HepG2 (cell line): Measurements from ENCODE around the gene ESYT1. TPM values are rescaled to one million over a fixed set of nuclear protein-coding genes. Genes with fewer than 3 reads are reported as not detected.

Experiments used
- AHDC1 ChIP-seq: sonication (generic); formaldehyde crosslinking; IDR thresholded peaks from 2 replicates; pipeline ENCODE4 v1.5.1; 2020; ENCODE audit warnings: mild to moderate bottlenecking, missing genetic modification reagents, borderline replicate concordance
- ASH2L ChIP-seq: fragments of 300-600, 200-600 bp; sonication (generic); IDR thresholded peaks from 2 replicates; pipeline ENCODE4 v1.7.0; 2017; ENCODE audit warnings: low read depth, mild to moderate bottlenecking, moderate library complexity, mixed read lengths, low read length; ENCODE audit not compliant: insufficient read length
- KDM6A ChIP-seq: IDR thresholded peaks from 2 replicates; pipeline ENCODE4 v1.6.1; 2016; ENCODE audit warnings: low read depth
- MYNN ChIP-seq: sonication (generic); formaldehyde crosslinking; IDR thresholded peaks from 2 replicates; pipeline ENCODE4 v1.4.0; 2020; ENCODE audit warnings: mild to moderate bottlenecking, low read depth, missing genetic modification reagents
- PRDM10 ChIP-seq: sonication (generic); formaldehyde crosslinking; IDR thresholded peaks from 2 replicates; pipeline ENCODE4 v1.4.0; 2020; ENCODE audit warnings: low read depth, missing genetic modification reagents
- REL ChIP-seq: sonication (generic); formaldehyde crosslinking; conservative IDR thresholded peaks from 2 replicates; pipeline ENCODE4 v1.8.0; 2022; ENCODE audit warnings: mild to moderate bottlenecking, missing genetic modification reagents, moderate library complexity
- SAP130 ChIP-seq: IDR thresholded peaks from 2 replicates; pipeline ENCODE4 v1.6.1; 2016; ENCODE audit warnings: low read depth
- ZNF3 ChIP-seq: IDR thresholded peaks from 2 replicates; pipeline ENCODE4 v1.7.0; 2017; ENCODE audit warnings: inconsistent platforms
- polyA plus RNA-seq, 8 experiments: library from polyadenylated mRNA; depleted of rRNA in 3 of 8; stranded (reverse) in 7 of 8; unstranded in 1 of 8; fragments of >200 nt; fragmentation: Illumina TruSeq in 4 of 8; extraction: Trizol in 4 of 8; gene quantifications; 2 replicates each; pipeline versions ENCODE4 v1.2.1 to v1.2.3, GENCODE V29; 2011 to 2016; ENCODE audit warnings: low read depth in 4 of 8, missing spikeins in 1 of 8, mixed read lengths in 1 of 8; ENCODE audit not compliant: insufficient read depth in 1 of 8
- total RNA-seq, 5 experiments: library from RNA; depleted of rRNA; stranded (reverse); fragments of >200 nt; fragmentation: Illumina TruSeq; extraction: Trizol; gene quantifications; 2 replicates each; pipeline ENCODE4 v1.2.3, GENCODE V29; 2016; ENCODE audit warnings: low read depth in 1 of 5

Gene ESYT1
- total and polyA plus RNA-seq, 2 of the 13 experiments (the other 11 are each of a cell fraction or from before 2014, with no cell fraction given) = 66.9 to 71.0 TPM

- 0 out of 2 replicates have a peak, but pooled peaks have one; percentile 44 for TF ChIP-seq AHDC1
- TF ChIP-seq ZNF3 (CRISPR knock-in tag) = no peak
- no peak for TF ChIP-seq ASH2L
- no peak for TF ChIP-seq KDM6A (CRISPR knock-in tag)
- no peak for TF ChIP-seq SAP130 (CRISPR knock-in tag)
- TF ChIP-seq REL = no peak
- TF ChIP-seq MYNN (CRISPR knock-in tag) = 0 out of 2 replicates have a peak, but pooled peaks have one; percentile 6
- peak; percentile 13; the same call in 1 of the 2 replicates for TF ChIP-seq PRDM10 (CRISPR knock-in tag)
Observed at GRCh38 chr12:56082382-56082781, 45.7 kb upstream of the ESYT1 start (continued).
